OCI-LY3 (cell line): ENCODE results near the gene DYNLT5.
"Not testable (repeated sequence)": the region's sequence is repeated elsewhere in the genome, so short reads cannot be mapped to it uniquely, and the experiment has no call there.

Source experiments
- H2AFZ ChIP-seq: fragments of 200-600, 300-600 bp; shearing (Covaris generic); 2 replicates; pipeline ENCODE4 v1.6.0; 2014; ENCODE audit warnings: antibody characterized with exemption, low read depth, low read length
- H3K27ac ChIP-seq: fragments of 200-600, 300-600 bp; sonication (generic); 2 replicates; pipeline ENCODE4 v1.5.1; 2014; ENCODE audit warnings: mild to moderate bottlenecking, low read length, moderate library complexity, mixed read lengths
- H3K27me3 ChIP-seq: fragments of 200-600, 300-600 bp; sonication (generic); 2 replicates; pipeline ENCODE4 v1.6.1; 2014; ENCODE audit warnings: low read depth, low read length, mixed read lengths
- H3K36me3 ChIP-seq: fragments of 200-600, 300-600 bp; sonication (generic); replicated peaks from 2 replicates; pipeline ENCODE3; 2014; ENCODE audit warnings: low read depth, low read length, mixed read lengths
- H3K4me1 ChIP-seq: fragments of 300-600, 200-600 bp; sonication (generic); 2 replicates; pipeline ENCODE4 v1.6.1; 2014; ENCODE audit warnings: low read length, mixed read lengths
- H3K4me2 ChIP-seq: fragments of 200-600, 300-600 bp; sonication (generic); 2 replicates; pipeline ENCODE4 v1.6.1; 2014; ENCODE audit warnings: low read length, mixed read lengths
- H3K4me3 ChIP-seq: fragments of 300-600, 200-600 bp; sonication (generic); 2 replicates; pipeline ENCODE4 v1.5.1; 2014; ENCODE audit warnings: antibody characterized with exemption, mild to moderate bottlenecking, low read length, moderate library complexity
- H3K79me2 ChIP-seq: fragments of 300-600, 200-600 bp; shearing (Covaris generic); 2 replicates; pipeline ENCODE4 v1.6.1; 2014; ENCODE audit warnings: mild to moderate bottlenecking, low read length, mixed read lengths
- H3K9ac ChIP-seq: fragments of 300-600, 200-600 bp; shearing (Covaris generic); 2 replicates; pipeline ENCODE4 v1.6.0; 2014; ENCODE audit warnings: mild to moderate bottlenecking, low read length, moderate library complexity
- H3K9me3 ChIP-seq: fragments of 200-600, 300-600 bp; shearing (Covaris generic); 2 replicates; pipeline ENCODE4 v1.6.1; 2014; ENCODE audit warnings: low read length, mixed read lengths; ENCODE audit not compliant: insufficient read depth
- H4K20me1 ChIP-seq: fragments of 200-600, 300-600 bp; sonication (generic); 2 replicates; pipeline ENCODE4 v1.6.1; 2016; ENCODE audit warnings: low read length, mixed read lengths; ENCODE audit not compliant: insufficient read depth
- EZH2phosphoT487 ChIP-seq: fragments of 200-600 bp; shearing (Covaris generic); IDR thresholded peaks from 2 replicates; pipeline ENCODE4 v1.6.1; 2018; ENCODE audit warnings: antibody characterized with exemption, mixed run types, low read depth
- TF ChIP-seq, protein P1 (sequence below): fragments of 200-600, 300-600 bp; sonication (generic); IDR thresholded peaks from 2 replicates; pipeline ENCODE4 v1.5.1; 2014; ENCODE audit warnings: antibody characterized with exemption, low read length, low read depth

DYNLT5 gene

DNA sequence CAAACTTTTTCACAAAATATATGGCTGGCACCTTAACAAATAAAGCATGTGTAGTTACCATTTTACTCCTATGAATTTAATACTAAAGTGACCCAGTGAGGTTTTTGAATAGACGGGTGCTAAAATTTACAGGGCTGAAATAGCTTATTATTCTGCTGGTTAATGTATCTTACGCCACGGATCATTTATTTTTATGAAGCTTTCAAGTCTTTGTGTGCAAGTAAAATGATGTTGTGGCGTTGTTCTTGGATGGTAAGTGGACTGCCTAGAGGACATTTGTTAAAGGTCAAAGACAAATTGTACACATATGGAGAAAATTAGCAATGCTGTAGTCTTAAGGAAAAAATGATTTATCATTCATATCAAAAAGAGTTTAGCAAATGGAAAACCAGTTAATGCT, 26.0 kb downstream of the DYNLT5 start:
- no peak overlapping the region for H3K9ac ChIP-seq
- no peaks in the 10 kb centered on the region for H3K4me1 ChIP-seq
- no peaks in the 10 kb centered on the region for H4K20me1 ChIP-seq
- no peak overlapping the region for H3K4me2 ChIP-seq
- no peak overlapping the region for H2AFZ ChIP-seq
- H3K27ac ChIP-seq = no peak overlapping the region
- no peaks in the 10 kb centered on the region for H3K27me3 ChIP-seq
- H3K4me3 ChIP-seq = no peak overlapping the region
- H3K79me2 ChIP-seq = no peaks in the 10 kb centered on the region
- TF ChIP-seq, protein P1, sequence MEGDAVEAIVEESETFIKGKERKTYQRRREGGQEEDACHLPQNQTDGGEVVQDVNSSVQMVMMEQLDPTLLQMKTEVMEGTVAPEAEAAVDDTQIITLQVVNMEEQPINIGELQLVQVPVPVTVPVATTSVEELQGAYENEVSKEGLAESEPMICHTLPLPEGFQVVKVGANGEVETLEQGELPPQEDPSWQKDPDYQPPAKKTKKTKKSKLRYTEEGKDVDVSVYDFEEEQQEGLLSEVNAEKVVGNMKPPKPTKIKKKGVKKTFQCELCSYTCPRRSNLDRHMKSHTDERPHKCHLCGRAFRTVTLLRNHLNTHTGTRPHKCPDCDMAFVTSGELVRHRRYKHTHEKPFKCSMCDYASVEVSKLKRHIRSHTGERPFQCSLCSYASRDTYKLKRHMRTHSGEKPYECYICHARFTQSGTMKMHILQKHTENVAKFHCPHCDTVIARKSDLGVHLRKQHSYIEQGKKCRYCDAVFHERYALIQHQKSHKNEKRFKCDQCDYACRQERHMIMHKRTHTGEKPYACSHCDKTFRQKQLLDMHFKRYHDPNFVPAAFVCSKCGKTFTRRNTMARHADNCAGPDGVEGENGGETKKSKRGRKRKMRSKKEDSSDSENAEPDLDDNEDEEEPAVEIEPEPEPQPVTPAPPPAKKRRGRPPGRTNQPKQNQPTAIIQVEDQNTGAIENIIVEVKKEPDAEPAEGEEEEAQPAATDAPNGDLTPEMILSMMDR = no peak
- no peak for TF ChIP-seq EZH2phosphoT487
- H3K9me3 ChIP-seq = no peaks in the 10 kb centered on the region
- H3K36me3 ChIP-seq = no peaks in the 10 kb centered on the region

DNA sequence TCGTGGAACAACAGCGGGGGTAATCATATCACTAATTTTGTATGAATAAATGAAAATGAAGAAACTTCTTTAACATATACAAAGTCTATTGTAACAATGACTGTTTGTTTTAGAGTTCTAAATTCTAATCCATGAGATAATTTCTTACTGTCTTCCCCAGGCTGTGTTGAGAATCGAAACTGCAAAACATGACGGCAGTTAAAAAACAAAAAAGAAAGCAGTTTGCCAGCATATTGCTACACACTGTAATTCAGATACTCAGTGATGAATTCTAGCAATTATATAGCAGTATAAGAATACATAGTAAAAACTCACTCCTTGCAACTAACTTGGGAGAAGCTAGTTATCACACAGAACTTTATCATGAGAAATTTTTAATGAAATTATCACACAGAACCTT, 26.7 kb downstream of the DYNLT5 start:
- no peaks in the 10 kb centered on the region for H3K4me1 ChIP-seq
- H3K79me2 ChIP-seq = no peaks in the 10 kb centered on the region
- no peak overlapping the region for H3K9ac ChIP-seq
- H3K9me3 ChIP-seq = no peaks in the 10 kb centered on the region
- H2AFZ ChIP-seq = no peak overlapping the region
- H3K4me3 ChIP-seq = no peak overlapping the region
- TF ChIP-seq, protein P1 = no peak
- no peaks in the 10 kb centered on the region for H3K36me3 ChIP-seq
- no peak overlapping the region for H3K27ac ChIP-seq
- H3K4me2 ChIP-seq = no peak overlapping the region
- no peaks in the 10 kb centered on the region for H4K20me1 ChIP-seq
- H3K27me3 ChIP-seq = no peaks in the 10 kb centered on the region

DNA sequence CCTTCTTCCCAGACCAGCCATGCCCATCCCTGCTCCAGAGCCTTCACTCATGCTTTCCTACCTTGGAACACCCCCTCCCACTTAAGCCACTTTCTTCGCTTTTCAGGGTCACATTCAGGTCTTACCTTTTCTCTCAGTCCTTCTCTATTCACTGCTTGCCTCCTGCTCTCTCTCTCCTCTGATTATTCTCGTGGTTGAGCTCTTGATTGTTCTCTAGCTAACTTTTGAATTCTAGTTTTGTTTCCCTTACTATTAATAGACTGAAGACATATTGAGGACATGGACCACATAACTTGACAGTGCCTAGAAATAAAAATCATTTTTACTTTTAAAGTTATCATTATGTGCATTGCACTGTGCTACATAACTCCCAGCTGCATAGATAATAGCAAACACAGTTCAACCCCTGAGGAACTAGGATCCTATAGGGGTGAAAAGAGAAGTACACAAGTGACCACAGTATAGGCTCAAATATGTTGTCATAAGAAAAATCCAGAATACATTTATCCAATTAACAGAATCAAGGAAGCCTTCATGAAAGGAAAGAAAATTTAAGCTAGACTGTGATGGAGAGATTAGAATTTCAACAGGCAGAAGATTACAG, 27.3 kb downstream of the DYNLT5 start:
- no peak overlapping the region for H3K9ac ChIP-seq
- no peaks in the 10 kb centered on the region for H4K20me1 ChIP-seq
- no peak overlapping the region for H3K4me3 ChIP-seq
- no peaks in the 10 kb centered on the region for H3K36me3 ChIP-seq
- H3K27ac ChIP-seq = no peak overlapping the region
- no peak overlapping the region for H2AFZ ChIP-seq
- H3K27me3 ChIP-seq = no peaks in the 10 kb centered on the region
- no peak for TF ChIP-seq EZH2phosphoT487
- TF ChIP-seq, protein P1 = no peak
- no peaks in the 10 kb centered on the region for H3K4me1 ChIP-seq
- no peaks in the 10 kb centered on the region for H3K79me2 ChIP-seq
- no peaks in the 10 kb centered on the region for H3K9me3 ChIP-seq
- no peak overlapping the region for H3K4me2 ChIP-seq

DNA sequence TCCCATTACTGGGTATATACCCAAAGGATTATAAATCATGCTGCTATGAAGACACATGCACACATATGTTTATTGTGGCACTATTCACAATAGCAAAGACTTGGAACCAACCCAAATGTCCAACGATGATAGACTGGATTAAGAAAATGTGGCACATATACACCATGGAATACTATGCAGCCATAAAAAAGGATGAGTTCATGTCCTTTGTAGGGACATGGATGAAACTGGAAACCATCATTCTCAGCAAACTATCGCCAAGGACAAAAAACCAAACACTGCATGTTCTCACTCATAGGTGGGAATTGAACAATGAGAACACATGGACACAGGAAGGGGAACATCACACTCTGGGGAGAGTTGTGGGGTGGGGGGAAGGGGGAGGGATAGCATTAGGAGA, 33.5 kb downstream of the DYNLT5 start:
- H3K36me3 ChIP-seq, H3K27ac ChIP-seq, H3K4me2 ChIP-seq, H3K9me3 ChIP-seq, H3K79me2 ChIP-seq, H4K20me1 ChIP-seq, H3K27me3 ChIP-seq, H2AFZ ChIP-seq, H3K9ac ChIP-seq, H3K4me3 ChIP-seq: not testable (repeated sequence)
- peaks cover 11% of the 10 kb centered on the region for H3K4me1 ChIP-seq

DNA sequence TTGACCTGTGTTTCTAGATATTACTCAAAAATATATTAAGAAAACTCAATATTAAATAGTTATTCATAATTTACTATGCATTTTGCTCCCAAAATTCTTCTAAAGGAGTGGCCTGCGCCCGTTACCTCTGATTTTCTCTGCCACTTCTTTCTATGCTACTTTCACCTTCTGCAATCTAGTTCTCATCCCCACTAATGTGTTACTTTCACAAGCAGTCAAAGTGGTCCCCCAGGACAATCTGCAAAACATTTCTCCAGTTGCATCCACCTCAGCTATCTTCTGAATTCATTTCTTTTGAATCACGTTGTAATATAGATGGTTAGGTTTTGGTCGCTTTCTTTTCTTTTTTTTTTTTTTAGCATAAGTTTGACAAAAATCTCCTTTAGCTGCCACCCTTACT, 35.4 kb downstream of the DYNLT5 start:
- Histone ChIP-seq H3K36me3 (no peaks in the 10 kb centered on the region), H3K4me3 (peak overlapping the region; percentile 54), H3K9ac (no peak overlapping the region), H3K4me2 (peak overlapping the region; percentile 71), H4K20me1 (no peaks in the 10 kb centered on the region), H2AFZ (no peak overlapping the region), H3K79me2 (no peaks in the 10 kb centered on the region), H3K27ac (no peak overlapping the region), H3K4me1 (peaks cover 11% of the 10 kb centered on the region), H3K9me3 (no peaks in the 10 kb centered on the region), H3K27me3 (no peaks in the 10 kb centered on the region)
- no peak for TF ChIP-seq EZH2phosphoT487
- TF ChIP-seq, protein P1 = no peak
